ENCODE results near the gene PLAAT4. TPM values are rescaled to one million over a fixed set of nuclear protein-coding genes. Genes with fewer than 3 reads are reported as not detected.

The PLAAT4 gene
- polyA plus RNA-seq (ENCODE audit: insufficient read depth in 1 of 5, insufficient read length in 5 of 5, low replicate concordance in 1 of 5), result 10 to 100 TPM in 1 of 5 donors, 1 to 10 TPM in 4; 6.2 to 10.9 (median 7.7) TPM
- long read RNA-seq, donor 1, transcript RARRES3-201 (4 exons, 749 nt), result major isoform, 7 of 9 reads
- long read RNA-seq, donor 1, partial matches to known transcripts, result 0 of 9 reads
- long read RNA-seq, donor 1, other reads (novel, unspliced or antisense), result 0 of 9 reads
- long read RNA-seq, donor 2, transcript RARRES3-201 (4 exons, 749 nt), result major isoform, 5 of 5 reads
- long read RNA-seq, donor 2, partial matches to known transcripts, result 0 of 5 reads
- long read RNA-seq, donor 2, other reads (novel, unspliced or antisense), result 0 of 5 reads
- long read RNA-seq, donor 3, partial matches to known transcripts, result 0 of 4 reads
- long read RNA-seq, donor 3, other reads (novel, unspliced or antisense), result 0 of 4 reads
- long read RNA-seq, donor 4, partial matches to known transcripts, result 0 of 2 reads
- long read RNA-seq, donor 4, other reads (novel, unspliced or antisense), result 0 of 2 reads
- long read RNA-seq, donor 5, transcript RARRES3-201 (4 exons, 749 nt), result major isoform, 9 of 10 reads
- long read RNA-seq, donor 5, partial matches to known transcripts, result 0 of 10 reads
- long read RNA-seq, donor 5, other reads (novel, unspliced or antisense), result 0 of 10 reads
- long read RNA-seq, donor 6, transcript RARRES3-201 (4 exons, 749 nt), result major isoform, 9 of 34 reads
- long read RNA-seq, donor 6, partial matches to known transcripts, result 10 of 34 reads
- long read RNA-seq, donor 6, other reads (novel, unspliced or antisense), result 13 of 34 reads
- long read RNA-seq, donor 7, partial matches to known transcripts, result 0 of 2 reads
- long read RNA-seq, donor 7, other reads (novel, unspliced or antisense), result 0 of 2 reads
- long read RNA-seq, donor 8, result 0 reads

- DNase-seq, result peak in 1 of 2 donors; percentile 50
Observed at GRCh38 chr11:63536669-63537292, at the start of gene PLAAT4. Gene PLAAT4 (plus strand): TSS chr11:63536808. CDS start chr11:63536869, 61 bp downstream.

GRCh38 chr11:63488789-63489188 lies 47.8 kb upstream of the PLAAT4 start:
- DNase-seq, result no peak

- no peak for DNase-seq
Observed at GRCh38 chr11:63489879-63490278, 46.7 kb upstream of the PLAAT4 start.

GRCh38 chr11:63490551-63491239 lies 45.9 kb upstream of the PLAAT4 start, which contains the start of gene PLAAT5:
Gene PLAAT5 (minus strand): TSS chr11:63491167. CDS start chr11:63491034, 133 bp downstream.
- DNase-seq, result peak; percentile 29 to 47

GRCh38 chr11:63491240-63491587 lies 45.4 kb upstream of the PLAAT4 start:
- no peak for DNase-seq

- no peak for DNase-seq
Observed at GRCh38 chr11:63491636-63492372, 44.8 kb upstream of the PLAAT4 start.

GRCh38 chr11:63492441-63492840 lies 44.2 kb upstream of the PLAAT4 start:
- no peak for DNase-seq

GRCh38 chr11:63493127-63493526 lies 43.5 kb upstream of the PLAAT4 start:
- no peak for DNase-seq

GRCh38 chr11:63494975-63495374 lies 41.6 kb upstream of the PLAAT4 start:
- DNase-seq, result no peak

- no peak for DNase-seq
Observed at GRCh38 chr11:63499874-63500273, 36.7 kb upstream of the PLAAT4 start.

- DNase-seq, result no peak
Observed at GRCh38 chr11:63501236-63501635, 35.4 kb upstream of the PLAAT4 start.

GRCh38 chr11:63502252-63502820 lies 34.3 kb upstream of the PLAAT4 start:
- DNase-seq, result no peak

GRCh38 chr11:63503492-63503891 lies 33.1 kb upstream of the PLAAT4 start:
- DNase-seq, result no peak

- no peak for DNase-seq
Observed at GRCh38 chr11:63504054-63504453, 32.6 kb upstream of the PLAAT4 start.

GRCh38 chr11:63504933-63505586 lies 31.5 kb upstream of the PLAAT4 start:
- DNase-seq, result no peak

GRCh38 chr11:63505857-63506528 lies 30.6 kb upstream of the PLAAT4 start, which contains the start of gene LGALS12:
Gene LGALS12 (plus strand): TSS chr11:63506084. CDS start chr11:63506459, 375 bp downstream.
- no peak for DNase-seq

- no peak for DNase-seq
Observed at GRCh38 chr11:63506876-63507275, 29.7 kb upstream of the PLAAT4 start.

- DNase-seq, result no peak
Observed at GRCh38 chr11:63507511-63507910, 29.1 kb upstream of the PLAAT4 start.

GRCh38 chr11:63508009-63508408 lies 28.6 kb upstream of the PLAAT4 start:
- DNase-seq, result no peak
